Muscle layer of colon (tissue), 2 donors: ENCODE data around the gene PTBP1.

Source experiments
- H3K27ac ChIP-seq: one replicate; pipeline ENCODE4 v1.7.0; 2013; ENCODE audit warnings: low read depth, mild to moderate bottlenecking, low read length, moderate library complexity
- H3K27me3 ChIP-seq, 2 donors: one replicate each; pipeline ENCODE4 v1.7.0; 2013; ENCODE audit warnings: low read length in 2 of 2, mild to moderate bottlenecking in 2 of 2; ENCODE audit not compliant: insufficient read depth in 2 of 2, control insufficient read depth in 1 of 2
- H3K36me3 ChIP-seq: one replicate; pipeline ENCODE4 v1.7.0; 2013; ENCODE audit warnings: mild to moderate bottlenecking, low read length; ENCODE audit not compliant: insufficient read depth
- H3K4me1 ChIP-seq: one replicate; pipeline ENCODE4 v1.7.0; 2013; ENCODE audit warnings: mild to moderate bottlenecking, low read length; ENCODE audit not compliant: insufficient read depth
- H3K4me3 ChIP-seq, 2 donors: one replicate each; pipeline ENCODE4 v1.7.0; 2013; ENCODE audit warnings: low read length in 2 of 2, low read depth in 1 of 2, mild to moderate bottlenecking in 1 of 2, moderate library complexity in 1 of 2
- H3K9ac ChIP-seq: one replicate; pipeline ENCODE4 v1.7.0; 2013; ENCODE audit warnings: low read length
- H3K9me3 ChIP-seq: one replicate; pipeline ENCODE4 v1.7.0; 2013; ENCODE audit warnings: mild to moderate bottlenecking, low read length
- donor health status: abdominal sarcoma.
- donor health status: Adenocarcinoma of cecum.

The PTBP1 gene

DNA sequence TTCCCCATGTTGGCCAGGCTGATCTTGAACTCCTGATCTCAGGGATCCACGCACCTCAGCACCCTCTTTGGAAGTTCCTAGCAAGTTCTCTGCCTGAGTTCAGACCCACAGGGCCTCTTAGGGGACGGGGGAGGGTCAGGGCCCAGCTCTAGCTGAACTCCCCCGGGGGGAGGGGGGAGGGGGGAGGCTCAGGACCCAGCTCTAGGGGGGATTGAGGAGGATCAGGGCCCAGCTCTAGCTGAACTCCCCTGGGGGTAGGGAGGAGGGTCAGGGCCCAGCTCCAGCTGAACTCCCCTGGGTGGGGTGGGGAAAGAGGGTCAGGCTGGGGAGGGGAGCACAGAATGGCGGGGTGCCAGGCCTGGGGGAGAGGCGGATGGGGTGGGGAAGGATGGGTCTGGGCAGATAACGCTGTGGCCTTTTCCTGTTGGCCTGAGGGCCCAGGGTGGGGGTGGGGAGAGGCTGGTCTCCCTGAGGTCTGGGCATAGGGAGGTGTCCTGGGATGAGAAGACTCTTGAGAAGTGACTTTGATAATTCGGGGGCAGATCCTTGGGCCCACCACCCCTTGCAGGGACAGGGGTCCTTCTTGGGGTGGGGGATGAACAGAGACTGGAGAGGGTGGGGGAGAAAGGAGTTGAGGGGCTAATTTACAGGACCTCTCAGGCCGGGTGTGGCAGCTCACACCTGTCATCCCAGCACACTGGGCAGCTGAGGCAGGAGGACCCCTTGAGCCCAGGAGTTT, 5.5 kb upstream of the PTBP1 start:
- H3K4me1 ChIP-seq, result peaks cover 9% of the 10 kb centered on the region
- no peak overlapping the region for H3K27ac ChIP-seq
- no peaks in the 10 kb centered on the region for H3K27me3 ChIP-seq
- no peak overlapping the region for H3K9ac ChIP-seq
- no peaks in the 10 kb centered on the region for H3K9me3 ChIP-seq
- H3K36me3 ChIP-seq, result no peaks in the 10 kb centered on the region
- no peak overlapping the region for H3K4me3 ChIP-seq

DNA sequence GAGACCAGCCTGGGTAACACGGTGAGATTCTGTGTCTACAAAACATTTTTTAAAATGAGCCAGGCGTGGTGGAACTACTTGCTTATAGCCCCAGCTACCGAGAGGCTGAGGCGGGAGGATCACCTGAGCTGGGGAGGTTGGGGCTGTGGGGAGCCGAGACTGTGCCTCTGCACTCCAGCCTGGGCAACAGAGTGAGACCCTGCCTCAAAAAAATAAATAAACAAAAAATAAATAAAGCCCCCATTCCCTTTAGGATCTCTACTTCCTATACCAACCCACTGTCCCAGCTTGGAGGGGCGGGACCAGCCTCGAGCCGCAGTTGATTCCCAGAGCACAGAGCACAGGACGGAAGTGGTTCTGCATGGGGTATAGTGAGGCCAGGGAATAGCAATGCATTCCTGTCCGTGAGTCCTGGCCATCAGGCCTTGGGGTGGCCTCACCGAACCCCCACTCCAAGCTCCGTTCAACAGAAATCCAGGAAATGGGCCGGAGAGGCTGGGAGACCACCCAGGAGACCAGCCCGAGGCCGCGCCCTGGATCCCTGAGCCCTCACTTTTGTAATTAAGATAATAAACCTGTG, 4.9 kb upstream of the PTBP1 start:
- Histone ChIP-seq H3K27ac (no peak overlapping the region), H3K4me1 (peaks cover 9% of the 10 kb centered on the region), H3K27me3 (no peaks in the 10 kb centered on the region), H3K4me3 (no peak overlapping the region), H3K9me3 (no peaks in the 10 kb centered on the region), H3K36me3 (no peaks in the 10 kb centered on the region), H3K9ac (no peak overlapping the region)

DNA sequence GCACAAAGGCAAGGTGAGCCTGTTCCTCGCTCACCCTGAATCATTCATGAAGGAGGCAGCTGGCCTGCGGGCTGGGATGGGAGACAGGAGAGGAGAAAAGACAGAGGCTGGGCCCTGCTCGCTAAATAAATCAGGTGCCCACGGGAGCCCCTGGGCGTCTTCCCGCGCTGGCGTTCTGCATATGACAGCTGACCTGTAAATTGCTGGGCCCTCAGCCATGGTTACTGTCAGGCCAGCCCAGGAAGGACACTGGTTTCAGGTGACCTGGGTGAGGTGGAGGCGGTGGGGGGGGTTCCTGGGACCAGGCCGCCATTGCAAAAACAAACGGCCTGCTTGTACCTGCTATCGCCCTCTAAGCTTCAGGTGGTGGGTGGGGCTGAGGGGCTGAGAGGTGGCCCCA, 3.4 kb upstream of the PTBP1 start:
- H3K9me3 ChIP-seq, result no peaks in the 10 kb centered on the region
- no peaks in the 10 kb centered on the region for H3K36me3 ChIP-seq
- H3K9ac ChIP-seq, result no peak overlapping the region
- no peak overlapping the region for H3K27ac ChIP-seq
- H3K4me3 ChIP-seq, result no peak overlapping the region
- H3K4me1 ChIP-seq, result peaks cover 13% of the 10 kb centered on the region
- H3K27me3 ChIP-seq, result no peaks in the 10 kb centered on the region

DNA sequence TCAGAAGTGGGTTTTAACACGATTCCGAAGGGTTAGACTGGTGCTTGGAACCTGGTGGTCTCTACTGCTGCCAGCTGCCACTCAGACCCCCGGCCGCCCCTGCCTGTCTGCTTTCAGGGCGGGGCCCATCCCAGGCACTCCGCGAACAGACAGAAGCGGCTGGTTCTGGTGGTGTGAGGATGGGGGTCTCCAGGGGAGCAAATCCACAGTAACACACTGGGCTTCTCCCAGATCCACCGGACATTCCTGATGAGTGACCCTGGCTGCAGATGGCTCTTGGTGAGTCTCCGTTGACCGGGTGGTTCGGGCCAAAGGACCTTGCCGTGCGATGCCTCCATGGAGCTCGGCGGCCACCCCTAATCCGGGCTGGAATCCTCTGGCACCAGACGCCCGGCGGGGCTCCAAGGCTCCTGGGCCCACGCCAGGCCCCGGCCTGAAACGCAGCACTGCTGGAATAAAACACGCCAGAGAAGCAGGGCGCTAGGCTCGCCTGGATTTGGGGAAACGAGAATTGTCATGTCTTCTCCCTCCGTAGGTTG, 2.1 kb upstream of the PTBP1 start:
- Histone ChIP-seq H3K4me1 (peaks cover 26% of the 10 kb centered on the region), H3K9me3 (no peaks in the 10 kb centered on the region), H3K36me3 (peaks cover 6% of the 10 kb centered on the region), H3K4me3 (no peak overlapping the region), H3K27ac (peak overlapping the region; percentile 8), H3K9ac (no peak overlapping the region), H3K27me3 (no peaks in the 10 kb centered on the region)

DNA sequence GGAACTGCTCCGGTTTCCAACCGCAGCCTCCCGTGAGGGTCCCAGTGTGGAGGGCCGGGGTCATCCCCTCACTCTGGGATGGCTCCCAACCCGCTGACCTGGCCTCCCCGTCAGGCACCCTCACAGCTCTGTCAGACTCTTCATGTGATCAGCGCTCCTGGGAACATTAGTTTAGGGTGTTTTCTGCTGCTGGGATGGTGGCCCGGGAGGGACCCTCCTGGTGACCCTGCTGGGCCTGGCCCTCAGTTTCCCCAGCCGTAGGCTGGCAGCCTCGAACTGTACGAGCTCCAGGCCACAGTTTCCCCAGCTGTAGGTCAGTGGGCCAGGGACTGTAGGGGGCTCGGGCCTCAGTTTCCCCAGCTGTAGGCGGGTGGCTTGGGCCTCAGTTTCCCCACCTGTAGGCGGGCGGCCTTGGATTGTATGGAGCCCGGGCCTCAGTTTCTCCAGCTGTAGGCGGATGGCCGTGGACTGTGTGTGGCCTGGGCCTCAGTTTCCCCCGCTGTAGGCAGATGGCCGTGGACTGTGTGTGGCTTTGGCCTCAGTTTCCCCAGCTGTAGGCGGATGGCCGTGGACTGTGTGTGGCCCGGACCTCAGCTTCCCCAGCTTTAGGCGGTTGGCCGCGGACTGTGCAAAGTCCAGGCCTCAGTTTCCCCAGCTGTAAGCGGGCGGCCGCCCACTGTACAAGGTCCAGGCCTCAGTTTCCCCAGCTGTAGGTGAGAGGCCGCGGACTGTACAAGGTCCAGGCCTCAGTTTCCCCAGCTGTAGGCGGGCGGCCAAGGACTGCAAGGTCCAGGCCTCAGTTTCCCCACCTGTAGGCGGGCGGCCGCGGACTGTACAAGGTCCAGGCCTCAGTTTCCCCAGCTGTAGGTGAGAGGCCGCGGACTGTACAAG, 1.3 kb upstream of the PTBP1 start:
- Histone ChIP-seq H3K27me3 (no peaks in the 10 kb centered on the region), H3K4me3 (peak overlapping the region; percentile 63 to 79), H3K9me3 (no peaks in the 10 kb centered on the region), H3K27ac (peak overlapping the region; percentile 71), H3K9ac (no peak overlapping the region), H3K4me1 (peaks cover 34% of the 10 kb centered on the region), H3K36me3 (peaks cover 11% of the 10 kb centered on the region)

DNA sequence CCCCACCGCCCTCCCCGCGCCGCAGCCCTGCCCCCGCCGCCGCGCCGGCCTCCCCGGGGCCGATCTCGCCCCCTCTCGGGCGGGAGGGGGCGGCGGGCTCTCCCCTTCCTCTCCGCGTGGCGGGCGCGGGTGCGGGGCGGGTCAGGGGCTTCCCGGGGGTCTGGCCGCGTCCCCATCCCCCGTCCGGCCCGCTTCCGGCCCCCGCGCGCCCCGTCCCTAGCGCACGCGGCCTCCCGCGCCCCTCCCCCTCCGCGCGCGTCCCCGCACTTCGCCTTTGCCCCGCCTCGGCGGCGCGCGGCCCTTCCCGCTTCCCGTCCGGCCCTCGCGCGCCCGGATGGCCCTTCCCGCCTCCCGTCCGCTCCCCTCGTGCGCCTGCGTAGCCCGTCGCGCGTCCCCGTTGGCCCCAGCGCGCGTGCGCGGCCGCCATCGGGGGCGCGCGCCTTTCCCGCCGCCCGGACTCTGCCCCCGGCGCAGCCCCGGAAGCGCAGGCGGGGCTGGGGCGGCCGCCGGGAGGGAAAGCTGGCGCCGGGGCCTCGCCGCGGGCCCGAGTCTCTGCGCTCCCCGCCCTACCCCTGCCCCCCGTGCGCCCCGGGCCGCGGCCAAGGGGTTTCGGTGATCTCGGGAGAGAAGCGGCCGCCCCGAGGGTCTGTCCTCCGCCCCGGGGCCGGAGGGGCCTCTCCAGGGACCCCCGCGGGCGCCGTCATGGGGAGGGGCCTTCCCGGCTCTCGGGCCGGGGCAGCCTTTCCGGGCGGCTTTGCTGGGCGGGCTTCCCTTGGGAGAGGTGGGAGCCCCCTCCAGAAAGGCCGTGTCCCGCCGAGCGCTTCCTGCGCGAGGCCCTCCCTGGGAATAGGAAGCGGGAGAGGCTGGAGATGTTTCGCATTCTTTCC, 519 bp downstream of the PTBP1 start:
- peak overlapping the region; percentile 82 for H3K27ac ChIP-seq
- H3K36me3 ChIP-seq, result peaks cover 11% of the 10 kb centered on the region
- H3K4me3 ChIP-seq, result peak overlapping the region; percentile 72
- no peaks in the 10 kb centered on the region for H3K9me3 ChIP-seq
- H3K4me1 ChIP-seq, result peaks cover 52% of the 10 kb centered on the region
- no peaks in the 10 kb centered on the region for H3K27me3 ChIP-seq
- H3K9ac ChIP-seq, result no peak overlapping the region

DNA sequence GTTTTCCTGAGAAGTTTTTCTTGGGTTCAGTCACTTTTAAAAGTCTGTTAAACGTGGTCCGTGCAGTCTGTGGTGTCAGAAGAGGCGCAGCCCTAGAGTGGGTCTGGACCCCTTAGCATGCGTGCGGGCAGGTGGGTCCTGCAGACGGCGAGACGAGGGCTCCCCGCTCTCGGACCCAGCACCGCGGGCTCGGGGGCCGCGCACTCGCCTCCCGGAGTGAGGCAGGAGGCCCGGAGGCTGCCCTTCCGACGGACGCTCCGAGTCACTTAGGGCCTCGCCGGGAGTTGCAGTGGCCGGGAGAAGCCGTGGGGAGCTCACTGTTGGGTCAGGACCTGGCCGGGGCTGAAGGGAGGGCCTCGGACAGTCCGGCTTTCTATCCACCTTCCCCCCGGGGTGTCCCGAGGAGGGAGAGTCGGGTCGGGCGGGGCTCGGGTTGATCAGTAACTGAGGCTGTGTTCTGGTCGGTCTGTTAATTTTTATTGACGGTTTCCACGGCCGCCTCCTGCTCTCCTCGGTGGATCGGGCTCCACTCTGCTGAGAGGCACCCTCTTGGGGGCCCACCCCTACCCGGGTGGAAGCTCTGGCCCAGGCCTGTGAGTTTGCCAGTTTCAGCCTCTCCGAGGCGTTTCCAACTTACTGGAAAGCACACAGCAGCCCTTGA, 1.3 kb downstream of the PTBP1 start:
- Histone ChIP-seq H3K27me3 (no peaks in the 10 kb centered on the region), H3K27ac (peak overlapping the region; percentile 82), H3K36me3 (peaks cover 13% of the 10 kb centered on the region), H3K9me3 (no peaks in the 10 kb centered on the region), H3K4me3 (peak overlapping the region; percentile 72), H3K4me1 (peaks cover 60% of the 10 kb centered on the region), H3K9ac (peak overlapping the region; percentile 14)

DNA sequence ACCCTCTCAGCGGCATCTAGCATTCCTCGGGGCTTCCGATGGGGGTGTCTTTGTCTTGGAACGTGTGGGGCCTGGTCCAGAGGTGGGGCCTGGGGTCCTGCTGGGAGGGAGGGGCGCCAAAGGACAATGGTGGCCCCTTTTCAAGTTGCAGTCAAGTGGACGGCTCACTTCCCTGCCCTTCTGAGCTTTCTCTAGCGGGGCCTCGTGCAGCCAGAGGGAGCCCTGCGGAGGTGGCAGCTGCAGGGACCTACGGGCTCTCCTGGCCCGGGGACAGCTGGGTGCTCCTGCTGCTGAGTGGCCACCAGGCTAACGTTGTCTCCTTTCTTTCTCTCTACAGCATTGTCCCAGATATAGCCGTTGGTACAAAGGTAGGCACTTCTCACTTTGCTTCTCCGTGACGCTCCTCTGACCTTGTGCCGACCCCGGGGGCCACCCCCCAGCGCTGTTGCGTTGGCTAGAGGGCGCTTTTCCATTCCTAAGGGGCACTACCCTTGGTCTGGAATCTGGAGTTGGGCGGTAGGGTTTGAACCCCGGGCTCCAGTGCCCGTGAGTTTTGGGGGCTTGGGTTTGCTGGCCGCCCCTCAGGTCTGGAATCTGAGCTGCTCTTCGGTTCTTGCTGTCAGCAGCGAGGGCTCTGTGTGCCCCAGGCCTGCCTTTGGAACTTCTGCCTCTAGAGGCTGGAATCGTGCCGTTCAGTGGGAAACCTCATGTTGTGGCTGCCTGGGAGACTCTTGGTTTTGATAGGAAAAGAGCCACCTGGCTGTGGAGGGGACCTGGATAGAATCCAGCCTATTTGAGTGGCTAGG, 2.0 kb downstream of the PTBP1 start:
- Histone ChIP-seq H3K9me3 (no peaks in the 10 kb centered on the region), H3K36me3 (peaks cover 20% of the 10 kb centered on the region), H3K27me3 (no peaks in the 10 kb centered on the region), H3K9ac (peak overlapping the region; percentile 14), H3K4me3 (peak overlapping the region; percentile 72), H3K4me1 (peaks cover 61% of the 10 kb centered on the region), H3K27ac (peak overlapping the region; percentile 82)

DNA sequence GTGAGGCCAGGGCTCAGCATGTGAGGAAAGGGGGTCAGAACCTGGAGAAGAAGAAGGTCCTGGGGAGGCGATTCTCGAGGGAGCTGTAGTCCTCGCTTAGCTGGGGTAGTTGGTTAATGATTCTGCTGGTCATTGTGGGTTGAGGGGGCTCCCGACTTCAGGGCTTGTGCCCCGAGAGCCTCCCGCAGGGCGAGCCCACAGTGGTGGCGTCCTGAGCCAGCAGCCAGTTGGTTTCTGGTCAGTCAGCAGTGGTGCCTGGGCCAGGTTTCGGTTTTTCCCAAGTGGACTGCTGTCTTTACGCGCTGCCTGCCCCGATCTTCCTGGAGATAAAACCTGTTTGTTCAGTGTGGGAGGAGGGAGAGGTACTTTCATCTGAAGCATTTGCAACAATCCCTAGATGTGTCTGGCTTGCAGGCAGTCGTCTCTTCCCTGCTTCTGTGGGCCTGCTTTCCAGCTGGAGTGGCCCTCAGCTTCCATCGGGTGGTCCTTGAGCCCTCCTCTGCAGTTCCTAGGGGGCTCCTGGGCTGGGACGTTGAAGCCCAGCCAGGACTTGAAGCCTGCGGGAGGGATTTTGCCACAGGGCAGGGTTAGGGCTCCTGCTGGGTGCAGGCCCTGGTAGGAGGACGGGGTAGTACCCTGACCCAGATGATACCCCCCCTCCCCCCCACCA, 3.2 kb downstream of the PTBP1 start:
- Histone ChIP-seq H3K27me3 (no peaks in the 10 kb centered on the region), H3K27ac (peak overlapping the region; percentile 73), H3K4me3 (peak overlapping the region in 1 of 2 donors; percentile 32), H3K9me3 (no peaks in the 10 kb centered on the region), H3K9ac (peak overlapping the region; percentile 14), H3K36me3 (peaks cover 32% of the 10 kb centered on the region), H3K4me1 (peaks cover 61% of the 10 kb centered on the region)
